Stimulated activated CD8-positive, alpha-beta memory T cell treated with anti-CD3 and anti-CD28 coated beads, Interleukin-15, amount 100 ng/mL, for 24 hours (primary cell): ENCODE measurements around the gene LRP3.

Experiments used
- DNase-seq: peaks from one replicate; pipeline ENCODE4 v3.0.0-alpha.2; 2020; ENCODE audit warnings: low read depth

Gene LRP3

GRCh38 chr19:33255781-33256180 lies 61.7 kb downstream of the LRP3 start:
- no peak for DNase-seq

DNA sequence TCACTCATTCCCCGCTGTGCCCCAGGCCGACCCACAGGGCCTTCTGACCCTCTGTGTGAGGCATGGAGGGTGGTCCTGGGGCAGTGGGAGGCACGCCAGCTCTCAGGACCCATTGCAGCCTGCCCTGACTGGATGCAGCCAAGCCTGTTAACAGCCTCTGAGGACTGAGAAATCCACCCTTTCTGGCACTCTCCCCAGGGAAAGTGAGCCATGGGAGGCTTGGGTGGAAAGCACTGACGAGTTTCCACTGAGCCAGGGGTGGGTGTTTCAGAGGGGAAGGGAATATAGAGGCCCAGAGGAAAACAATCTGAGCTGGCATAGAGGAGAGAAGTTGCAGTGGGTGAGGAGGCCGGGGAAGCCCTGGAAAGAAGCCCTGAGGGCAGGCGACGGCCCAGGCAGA lies 62.1 kb downstream of the LRP3 start:
- no peak for DNase-seq

GRCh38 chr19:33257828-33258227 lies 63.7 kb downstream of the LRP3 start:
- no peak for DNase-seq
